HG02571 (cell line): Measurements from ENCODE around the gene HES3.

ENCODE experiments used
- ATAC-seq: cut with Tn5 transposase; IDR thresholded peaks from one replicate; pipeline ENCODE4 v1.9.1; 2021; ENCODE audit warnings: mild to moderate bottlenecking, moderate library complexity; ENCODE audit not compliant: unreplicated experiment

HES3 gene

DNA sequence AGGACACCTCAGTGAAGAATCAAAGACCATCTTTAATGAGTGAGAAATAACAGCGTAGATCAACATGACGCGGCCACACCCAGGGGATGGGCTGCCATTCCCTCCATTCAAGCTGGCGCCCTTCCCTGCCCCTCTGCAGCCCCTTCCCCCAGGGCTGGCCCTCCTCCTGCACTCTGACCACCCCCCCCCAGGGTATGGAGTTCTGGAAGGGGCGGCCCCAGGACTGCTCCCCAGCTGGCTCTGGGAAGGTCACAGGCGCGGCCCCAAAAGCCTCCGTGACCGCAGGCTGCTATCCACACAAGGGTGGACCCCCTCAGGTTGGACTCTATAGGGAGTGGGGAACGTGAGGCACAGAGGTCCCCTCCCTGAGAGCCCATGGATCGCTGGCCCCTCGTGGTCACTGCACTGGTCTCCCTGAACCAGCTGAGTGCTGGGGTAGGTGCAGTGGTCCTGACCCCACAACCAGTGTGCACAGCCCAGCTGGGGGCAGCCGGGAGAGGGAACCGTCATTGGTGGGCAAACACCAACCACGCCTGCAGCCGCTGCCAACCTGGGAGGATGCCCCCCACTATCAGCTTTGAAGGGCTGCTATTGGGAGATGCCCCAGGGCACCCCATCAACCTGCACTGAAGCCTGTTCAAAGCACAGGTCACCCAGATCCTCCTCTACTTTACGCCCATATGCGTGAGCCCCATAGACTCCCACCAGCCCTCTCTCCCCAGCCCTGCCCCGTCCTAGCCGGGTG is 33.0 kb downstream of the HES3 start:
- ATAC-seq = no peak

GRCh38 chr1:6278263-6278662 is 34.3 kb downstream of the HES3 start:
- no peak for ATAC-seq

DNA sequence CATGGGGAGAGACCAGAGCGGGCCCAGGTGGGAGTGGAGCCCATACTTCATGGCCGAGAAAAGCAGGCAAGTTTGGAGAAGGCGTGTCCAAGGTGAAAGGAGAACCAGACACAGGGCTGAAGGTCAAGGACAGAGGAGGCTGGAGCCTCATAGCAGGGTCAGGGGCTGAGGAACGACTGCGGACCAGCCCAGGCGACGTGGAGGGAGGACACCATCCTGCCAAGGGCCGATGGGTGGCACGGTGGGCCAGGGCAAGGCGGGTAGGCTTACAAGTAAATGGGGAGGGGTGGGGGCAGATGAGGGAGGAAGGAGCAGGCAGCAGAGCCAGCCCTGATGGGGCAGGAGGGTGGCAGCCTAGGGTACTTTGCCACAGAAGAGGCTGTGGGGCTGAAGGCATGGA is 35.1 kb downstream of the HES3 start:
- ATAC-seq = no peak

DNA sequence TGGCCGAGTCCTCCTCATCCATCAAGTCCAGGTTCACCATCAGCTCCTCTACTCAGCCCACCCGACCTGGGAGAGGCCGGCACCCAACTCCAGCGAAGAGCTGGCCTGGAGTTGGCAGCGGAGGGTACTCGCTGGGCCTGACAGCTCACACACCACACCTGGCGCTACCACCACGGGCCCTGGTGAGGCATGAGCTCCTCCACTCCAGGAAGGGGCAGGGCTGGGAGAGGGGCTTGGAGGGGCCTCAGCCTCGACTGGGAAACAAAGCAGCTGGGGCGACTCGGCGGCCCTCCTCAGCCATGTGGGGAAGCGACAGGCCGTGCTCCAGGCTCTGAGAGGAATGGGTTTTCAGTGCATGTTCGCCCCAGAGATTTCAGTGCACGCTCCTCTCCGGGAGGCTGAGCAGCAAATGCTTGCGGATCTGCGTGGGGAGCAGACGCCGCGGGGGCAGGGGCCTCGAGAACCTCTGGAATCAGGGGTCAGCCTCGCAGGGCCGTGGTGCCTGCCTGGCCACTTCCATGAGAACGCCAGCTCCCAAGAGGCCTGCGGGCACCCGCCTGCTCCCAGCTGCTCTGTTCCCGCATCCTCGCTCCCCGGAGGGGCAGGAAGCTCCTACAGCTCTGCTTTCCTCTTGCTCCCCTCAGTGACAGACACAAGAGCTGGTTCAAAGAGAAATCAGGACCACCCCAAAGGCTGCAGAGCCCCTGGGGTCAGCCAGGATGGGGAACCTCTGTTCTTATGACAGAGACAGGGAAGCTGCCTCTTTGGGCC is 35.8 kb downstream of the HES3 start:
- ATAC-seq = no peak

DNA sequence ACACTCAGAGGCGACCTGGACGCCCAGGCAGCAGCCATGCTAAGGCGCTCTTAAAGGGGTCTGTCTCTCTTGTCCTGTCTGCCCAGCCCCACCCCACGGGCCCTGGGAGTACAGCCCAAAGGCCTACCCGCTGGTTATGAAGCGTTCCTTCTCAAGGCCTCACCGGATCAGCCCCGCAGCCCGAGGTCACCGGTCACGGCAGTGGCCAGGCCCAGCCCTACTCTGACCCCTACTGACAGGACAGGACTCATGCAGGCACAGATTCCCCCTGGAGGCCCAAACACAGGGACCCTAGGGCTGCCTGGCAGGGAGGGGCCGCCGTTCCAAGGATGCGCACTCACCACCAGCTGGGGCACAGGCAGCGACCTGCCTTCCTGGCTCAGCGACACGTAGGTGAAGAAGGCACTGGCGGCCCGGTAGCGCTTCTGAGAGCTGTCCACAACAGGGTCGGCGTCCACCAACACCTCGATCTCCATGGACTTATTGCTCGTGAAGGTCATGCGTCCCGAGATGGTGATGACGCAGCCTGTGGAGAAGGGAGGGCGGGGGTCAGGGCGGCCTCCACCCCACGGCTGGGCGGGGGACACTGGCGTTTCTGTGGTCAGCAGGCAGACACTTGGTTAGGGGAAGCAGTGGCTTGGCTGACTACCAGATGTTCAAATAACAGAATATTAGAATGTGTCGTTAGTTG is 36.9 kb downstream of the HES3 start:
- no peak for ATAC-seq

DNA sequence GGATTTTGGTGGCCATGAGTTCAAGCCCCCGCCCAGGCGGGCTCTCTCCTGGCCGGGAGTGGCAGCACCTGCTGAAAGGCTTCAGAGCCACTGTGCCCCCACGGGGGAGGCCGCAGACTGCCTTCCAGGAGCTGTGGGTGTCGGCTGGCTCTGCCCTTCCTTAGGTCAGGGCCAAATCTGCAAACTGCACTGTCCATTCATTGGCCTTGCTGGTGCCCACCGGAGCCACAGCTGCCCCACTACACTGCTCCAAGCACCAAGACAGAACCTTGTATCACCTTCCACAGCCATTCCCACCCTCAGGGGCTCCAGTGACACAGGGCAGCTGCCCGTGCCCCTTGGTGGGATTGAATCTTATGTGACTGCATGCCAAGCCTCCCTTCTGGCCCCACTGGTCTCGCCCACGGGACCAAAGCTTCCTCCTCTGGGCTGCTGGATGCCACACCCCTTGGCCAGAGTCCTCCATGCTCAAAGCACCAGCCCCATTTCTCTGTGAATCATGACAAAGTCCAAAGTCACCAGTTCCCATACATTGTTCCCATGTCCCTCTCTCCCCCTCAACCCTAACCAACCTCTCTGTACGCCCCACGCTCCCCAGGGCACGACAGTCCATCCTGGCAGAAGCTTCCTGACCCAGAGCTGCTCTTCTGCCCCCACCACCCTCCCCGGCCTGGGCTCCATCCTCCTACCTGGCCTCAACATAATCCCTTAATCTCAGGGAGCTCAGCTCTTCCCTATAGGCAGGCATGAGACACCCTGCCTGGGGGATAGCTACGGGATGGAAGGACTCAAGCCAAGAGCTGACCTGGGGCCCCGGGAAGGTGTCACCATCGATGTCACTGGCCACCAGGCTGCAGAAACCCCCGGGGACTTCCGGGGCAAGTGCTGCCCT is 37.8 kb downstream of the HES3 start:
- ATAC-seq = no peak

DNA sequence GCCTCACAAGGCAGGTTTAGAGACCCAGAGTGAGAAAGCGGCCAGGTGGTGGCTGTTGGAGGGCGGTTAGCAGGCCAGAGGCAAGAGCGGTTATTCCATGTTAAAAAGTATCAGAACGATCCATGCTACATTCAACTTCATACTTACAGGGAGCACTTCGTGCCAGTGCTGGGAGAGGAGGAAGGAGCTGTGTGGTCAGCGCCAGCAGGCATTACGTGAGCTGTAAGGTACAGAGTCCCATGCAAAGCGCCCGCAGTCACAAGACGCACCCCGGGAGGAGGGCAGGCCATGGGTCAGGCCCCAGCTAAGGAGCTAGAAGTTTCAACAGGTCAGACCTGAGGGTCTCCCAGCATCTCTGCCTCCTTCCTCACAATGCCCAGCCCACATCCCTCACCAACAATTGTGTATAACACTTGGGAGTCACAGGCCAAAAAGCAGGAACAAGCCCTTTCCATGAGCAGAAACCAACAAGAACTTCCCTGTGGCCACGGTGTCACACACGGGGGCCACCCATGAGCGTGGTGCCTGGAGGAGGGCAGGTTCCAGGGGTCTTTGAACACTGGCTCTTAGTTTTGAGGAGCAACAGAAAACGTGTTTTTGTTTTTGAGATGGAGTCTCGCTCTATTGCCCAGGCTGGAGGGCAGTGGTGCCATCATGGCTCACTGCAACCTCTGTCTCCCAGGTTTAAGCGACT is 38.7 kb downstream of the HES3 start:
- ATAC-seq = no peak

- ATAC-seq = no peak
Measured at GRCh38 chr1:6285336-6285735, 41.4 kb downstream of the HES3 start.

DNA sequence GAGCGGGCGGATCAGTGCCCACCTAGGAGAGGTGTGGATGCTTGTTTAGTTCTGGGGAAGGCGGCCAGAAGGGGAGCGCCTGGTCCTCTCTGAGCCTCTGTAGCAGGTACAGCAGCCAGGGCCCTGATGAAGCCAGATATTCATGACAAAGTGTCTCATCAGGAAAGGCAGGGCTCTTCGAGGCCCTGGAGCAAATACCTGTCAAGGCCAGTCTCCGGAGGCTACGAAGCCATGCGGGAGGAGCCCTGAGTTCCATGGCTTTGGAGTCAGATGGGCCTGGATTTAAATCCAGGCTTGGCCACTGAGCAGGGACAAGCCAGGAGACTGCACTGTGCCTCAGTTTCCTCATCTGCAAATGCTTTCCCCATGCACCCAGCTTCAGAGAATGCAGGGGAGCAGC is 42.3 kb downstream of the HES3 start:
- no peak for ATAC-seq

DNA sequence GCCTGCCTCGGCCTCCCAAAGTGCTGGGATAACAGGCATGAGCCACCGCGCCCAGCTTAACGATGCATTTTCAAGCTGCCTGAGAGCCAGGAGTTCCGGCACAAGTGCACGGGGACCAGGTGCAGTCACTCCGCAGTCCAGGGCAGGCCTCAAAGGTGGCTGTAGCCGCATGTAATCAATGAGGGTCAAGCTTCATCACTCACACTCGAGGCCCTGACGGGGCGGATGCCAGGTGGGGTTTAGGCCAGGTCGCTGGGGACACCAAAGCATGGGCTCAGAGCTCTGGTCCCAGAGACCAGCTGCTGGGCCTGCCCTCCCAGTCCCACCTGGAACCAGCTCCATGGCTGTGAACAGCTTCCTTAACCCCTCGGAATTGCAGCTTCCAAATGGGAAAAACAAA is 43.0 kb downstream of the HES3 start:
- ATAC-seq = no peak

DNA sequence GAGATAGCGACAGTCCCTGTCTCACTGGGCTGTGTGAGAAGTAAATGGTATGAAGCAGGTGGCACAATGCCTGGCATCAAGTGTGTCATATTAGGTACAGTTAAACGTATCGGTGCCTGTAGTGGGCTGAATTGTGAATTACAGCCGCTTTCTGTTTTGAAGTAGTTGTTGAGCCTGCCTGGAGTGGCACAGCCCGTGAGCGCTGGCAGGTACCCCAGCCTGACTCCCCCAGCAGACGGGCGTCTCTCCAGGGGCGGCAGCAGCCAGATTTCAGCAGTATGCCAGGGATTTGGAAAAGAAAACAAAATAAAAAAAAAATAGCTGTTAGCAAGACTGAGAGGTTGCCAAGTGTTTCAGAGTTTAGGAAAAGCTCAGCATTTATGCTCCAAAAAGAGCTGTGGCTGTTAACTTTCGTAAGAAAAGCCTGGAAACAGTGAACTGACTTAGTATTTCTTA is 43.5 kb downstream of the HES3 start:
- no peak for ATAC-seq

DNA sequence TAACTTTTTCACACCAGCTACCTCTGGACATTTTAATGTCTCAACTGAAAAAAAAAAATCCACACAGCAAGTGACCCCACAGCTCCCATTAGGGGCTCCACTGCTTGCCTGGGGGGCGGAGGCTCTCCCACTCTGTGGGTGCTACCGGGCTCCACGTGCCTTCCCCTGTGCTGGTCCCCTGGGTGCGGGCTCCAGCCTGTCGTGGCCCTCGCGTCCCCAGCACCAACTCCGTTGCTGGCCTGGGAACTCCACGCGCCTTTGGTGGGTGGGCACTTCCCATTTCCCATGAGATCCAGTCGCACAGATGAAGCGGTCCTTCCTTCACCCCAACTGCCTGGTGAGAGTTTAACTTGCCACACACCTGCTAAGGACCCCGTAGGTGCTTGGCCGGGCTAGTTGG is 44.0 kb downstream of the HES3 start:
- ATAC-seq = no peak

GRCh38 chr1:6288665-6289064 is 44.7 kb downstream of the HES3 start:
- no peak for ATAC-seq

DNA sequence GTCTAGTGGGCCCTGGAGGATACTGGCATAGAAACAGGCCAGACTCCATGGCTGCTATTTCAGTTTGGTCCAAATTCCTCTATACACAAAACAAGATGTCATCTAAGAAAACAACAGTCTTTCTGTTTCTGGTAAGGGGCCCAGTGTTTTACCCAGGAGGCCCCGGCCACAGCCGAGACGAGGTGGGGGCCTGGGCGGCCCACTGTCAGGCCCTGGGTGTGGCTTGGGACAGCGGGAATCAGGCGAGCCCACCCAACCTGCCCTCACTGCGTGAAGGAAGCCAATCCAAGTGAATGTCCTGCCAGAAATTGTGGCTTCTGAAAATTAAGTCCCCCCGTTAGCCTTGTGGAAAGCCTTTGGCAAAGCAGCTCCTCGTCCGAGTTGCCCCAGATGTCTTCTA is 48.1 kb downstream of the HES3 start:
- ATAC-seq = no peak

DNA sequence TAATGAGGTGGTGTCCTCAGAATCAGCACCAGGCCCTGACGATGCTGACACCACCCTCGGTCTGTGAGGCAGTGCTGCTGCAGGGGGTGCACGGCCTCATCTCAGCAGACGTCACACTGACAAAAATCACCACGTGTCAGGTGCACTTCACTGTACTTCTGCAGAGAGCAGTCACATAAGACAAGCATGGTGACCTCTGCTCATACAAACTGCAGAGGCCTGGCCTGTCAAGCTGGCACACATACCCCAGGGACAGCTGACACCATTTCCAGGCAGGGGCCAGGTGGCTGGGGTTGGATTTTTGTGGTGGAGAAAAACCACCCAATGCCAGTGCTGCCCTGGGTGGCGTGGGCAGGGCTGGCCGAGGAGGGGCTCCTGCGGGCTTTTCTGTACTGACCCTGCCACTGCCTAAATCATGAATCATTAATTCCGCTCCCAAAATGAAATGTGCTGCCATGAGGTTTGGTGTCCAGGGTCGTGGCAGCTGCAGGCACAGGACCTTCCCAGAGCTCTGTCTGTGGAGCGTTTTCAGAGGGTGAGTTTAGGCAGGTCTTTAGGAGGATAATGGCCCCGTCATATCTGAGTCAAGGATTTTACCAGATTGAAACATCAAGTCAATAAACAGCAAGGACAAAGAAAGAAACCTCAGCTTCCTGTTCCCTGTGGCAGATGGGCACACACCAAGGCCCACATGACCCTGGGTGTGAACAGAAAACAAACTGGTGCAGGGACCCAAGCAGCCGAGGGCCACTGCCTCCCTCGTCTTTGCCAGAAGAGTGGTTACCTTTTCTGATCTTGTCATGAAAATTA is 50.3 kb downstream of the HES3 start:
- no peak for ATAC-seq

GRCh38 chr1:6294890-6295556 is 51.0 kb downstream of the HES3 start:
- ATAC-seq = no peak
